GM19397 (cell line): ENCODE results near the gene CHCHD6.
"Not testable (repeated sequence)": the region's sequence is repeated elsewhere in the genome, so short reads cannot be mapped to it uniquely, and the experiment has no call there.

Experiments
- ATAC-seq: cut with Tn5 transposase; IDR thresholded peaks from one replicate; pipeline ENCODE4 v1.9.1; 2021; ENCODE audit warnings: mild to moderate bottlenecking, moderate library complexity; ENCODE audit not compliant: unreplicated experiment

The CHCHD6 gene

GRCh38 chr3:126765187-126766069 lies 61.4 kb downstream of the CHCHD6 start:
- ATAC-seq = no peak

GRCh38 chr3:126766653-126767052 lies 62.6 kb downstream of the CHCHD6 start:
- no peak for ATAC-seq

GRCh38 chr3:126768903-126769302 lies 64.9 kb downstream of the CHCHD6 start:
- no peak for ATAC-seq

- no peak for ATAC-seq
Observed at GRCh38 chr3:126770096-126770495, 66.1 kb downstream of the CHCHD6 start.

- ATAC-seq = no peak
Observed at GRCh38 chr3:126773167-126773566, 69.1 kb downstream of the CHCHD6 start.

- no peak for ATAC-seq
Observed at GRCh38 chr3:126773783-126774182, 69.7 kb downstream of the CHCHD6 start.

GRCh38 chr3:126777366-126777765 lies 73.3 kb downstream of the CHCHD6 start:
- ATAC-seq = no peak

- ATAC-seq = no peak
Observed at GRCh38 chr3:126780666-126781065, 76.6 kb downstream of the CHCHD6 start.

GRCh38 chr3:126781406-126781805 lies 77.4 kb downstream of the CHCHD6 start:
- no peak for ATAC-seq

- ATAC-seq = no peak
Observed at GRCh38 chr3:126781889-126782491, 78.0 kb downstream of the CHCHD6 start.

- no peak for ATAC-seq
Observed at GRCh38 chr3:126782536-126782935, 78.5 kb downstream of the CHCHD6 start.

GRCh38 chr3:126784254-126784653 lies 80.2 kb downstream of the CHCHD6 start:
- no peak for ATAC-seq

GRCh38 chr3:126791320-126791719 lies 87.3 kb downstream of the CHCHD6 start:
- ATAC-seq = not testable (repeated sequence)

- ATAC-seq = no peak
Observed at GRCh38 chr3:126792998-126793397, 89.0 kb downstream of the CHCHD6 start.

- no peak for ATAC-seq
Observed at GRCh38 chr3:126797563-126797962, 93.5 kb downstream of the CHCHD6 start.

- no peak for ATAC-seq
Observed at GRCh38 chr3:126798521-126798920, 94.5 kb downstream of the CHCHD6 start.

- no peak for ATAC-seq
Observed at GRCh38 chr3:126799099-126799498, 95.1 kb downstream of the CHCHD6 start.

GRCh38 chr3:126801312-126801711 lies 97.3 kb downstream of the CHCHD6 start:
- ATAC-seq = not testable (repeated sequence)

GRCh38 chr3:126807795-126808194 lies 103.8 kb downstream of the CHCHD6 start:
- ATAC-seq = no peak

- no peak for ATAC-seq
Observed at GRCh38 chr3:126811530-126811929, 107.5 kb downstream of the CHCHD6 start.

GRCh38 chr3:126816298-126816697 lies 112.3 kb downstream of the CHCHD6 start:
- ATAC-seq = no peak
